Activated CD4-positive, alpha-beta T cell treated with anti-CD3 and anti-CD28 coated beads for 36 hours (primary cell): ENCODE results near the gene MEOX1. TPM values are rescaled to one million over a fixed set of nuclear protein-coding genes. Genes with fewer than 3 reads are reported as not detected.
"Not testable (repeated sequence)": the region's sequence is repeated elsewhere in the genome, so short reads cannot be mapped to it uniquely, and the experiment has no call there.

Source experiments
- ATAC-seq: fragments of 200-7000 bp; cut with Tn5 transposase; one replicate; pipeline ENCODE4 v1.10.0; 2021; ENCODE audit warnings: mild to moderate bottlenecking, moderate library complexity
- CTCF ChIA-PET: fragments of 350-600 bp; sonication (Branson Sonifier 250); formaldehyde crosslinking; loops from one replicate; lab custom pipeline; 2021; ENCODE audit warnings: antibody characterized with exemption; lab: Charles Lee
- POLR2A ChIA-PET: fragments of 350-600 bp; sonication (Branson Sonifier 250); formaldehyde crosslinking; loops from one replicate; lab custom pipeline; 2021; ENCODE audit warnings: antibody characterized with exemption, inconsistent platforms; lab: Charles Lee
- DNase-seq: peaks from one replicate; pipeline ENCODE4 v3.0.0-alpha.2; 2020
- H3K27ac Mint-ChIP-seq: one replicate; pipeline ENCODE4 v1.8.0; 2021; ENCODE audit warnings: mixed read lengths
- H3K27me3 Mint-ChIP-seq: one replicate; pipeline ENCODE4 v1.8.0; 2021; ENCODE audit warnings: mixed read lengths
- H3K36me3 Mint-ChIP-seq: one replicate; pipeline ENCODE4 v1.8.0; 2021; ENCODE audit warnings: low read depth, mixed read lengths
- H3K4me1 Mint-ChIP-seq: one replicate; pipeline ENCODE4 v1.8.0; 2021; ENCODE audit warnings: mixed read lengths
- H3K4me3 Mint-ChIP-seq: one replicate; pipeline ENCODE4 v1.8.0; 2021; ENCODE audit warnings: mild to moderate bottlenecking, moderate library complexity, mixed read lengths
- H3K9me3 Mint-ChIP-seq: one replicate; pipeline ENCODE4 v1.8.0; 2021; ENCODE audit warnings: low read depth, mixed read lengths
- intact Hi-C, 2 experiments: fragments of 100-400 bp; cut with DNase I in 1 of 2; cut with micrococcal nuclease in 1 of 2; formaldehyde crosslinking; loops; one replicate each; pipeline versions ENCODE4 v1.14.2 to v1.15.1; 2022 to 2024; cut with DNase I, micrococcal nuclease
- total RNA-seq, 2 experiments: library from RNA; stranded (reverse); gene quantifications; one replicate each; pipeline ENCODE4 v1.2.3, GENCODE V29; 2021

The MEOX1 gene
- total RNA-seq, 2 experiments from 2014 or later, result 0.34 to 0.65 TPM

DNA sequence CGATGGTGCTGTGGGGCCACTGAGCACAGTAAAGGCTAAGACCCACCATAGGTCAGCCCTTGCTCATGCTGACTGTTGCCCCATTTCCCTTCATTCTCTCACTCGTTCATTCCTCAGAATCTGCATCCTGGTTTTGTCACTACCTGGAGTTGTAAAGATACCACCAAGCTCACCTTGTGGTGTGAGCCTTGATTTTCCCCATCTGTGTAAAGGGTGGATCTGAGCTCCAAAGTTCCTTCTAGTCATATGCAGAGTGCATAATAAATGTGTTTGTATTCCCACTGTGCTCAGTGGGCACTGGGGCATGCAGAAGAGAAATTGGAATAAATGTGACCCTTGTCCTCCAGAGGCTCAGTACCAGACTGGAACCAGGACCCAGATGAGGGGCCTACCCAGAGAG is 35.2 kb upstream of the MEOX1 start:
- H3K4me3 Mint-ChIP-seq, result no peak overlapping the region
- H3K4me1 Mint-ChIP-seq, result peaks cover 8% of the 10 kb centered on the region
- CTCF ChIA-PET, result interaction anchor here (0.5 to 12.8 kb wide), 6 partner anchors 8 to 280 kb away, joined by 3 to 473 read pairs (median 4); partner anchors contain the start of gene SOST
- peaks cover 10% of the 10 kb centered on the region for H3K27me3 Mint-ChIP-seq
- ATAC-seq (no peak), DNase-seq (no peak)
- H3K36me3 Mint-ChIP-seq, result no peaks in the 10 kb centered on the region
- no peak overlapping the region for H3K27ac Mint-ChIP-seq
- POLR2A ChIA-PET, result no interaction called here
- intact Hi-C loops, result no loop called here
- H3K9me3 Mint-ChIP-seq, result no peaks in the 10 kb centered on the region

DNA sequence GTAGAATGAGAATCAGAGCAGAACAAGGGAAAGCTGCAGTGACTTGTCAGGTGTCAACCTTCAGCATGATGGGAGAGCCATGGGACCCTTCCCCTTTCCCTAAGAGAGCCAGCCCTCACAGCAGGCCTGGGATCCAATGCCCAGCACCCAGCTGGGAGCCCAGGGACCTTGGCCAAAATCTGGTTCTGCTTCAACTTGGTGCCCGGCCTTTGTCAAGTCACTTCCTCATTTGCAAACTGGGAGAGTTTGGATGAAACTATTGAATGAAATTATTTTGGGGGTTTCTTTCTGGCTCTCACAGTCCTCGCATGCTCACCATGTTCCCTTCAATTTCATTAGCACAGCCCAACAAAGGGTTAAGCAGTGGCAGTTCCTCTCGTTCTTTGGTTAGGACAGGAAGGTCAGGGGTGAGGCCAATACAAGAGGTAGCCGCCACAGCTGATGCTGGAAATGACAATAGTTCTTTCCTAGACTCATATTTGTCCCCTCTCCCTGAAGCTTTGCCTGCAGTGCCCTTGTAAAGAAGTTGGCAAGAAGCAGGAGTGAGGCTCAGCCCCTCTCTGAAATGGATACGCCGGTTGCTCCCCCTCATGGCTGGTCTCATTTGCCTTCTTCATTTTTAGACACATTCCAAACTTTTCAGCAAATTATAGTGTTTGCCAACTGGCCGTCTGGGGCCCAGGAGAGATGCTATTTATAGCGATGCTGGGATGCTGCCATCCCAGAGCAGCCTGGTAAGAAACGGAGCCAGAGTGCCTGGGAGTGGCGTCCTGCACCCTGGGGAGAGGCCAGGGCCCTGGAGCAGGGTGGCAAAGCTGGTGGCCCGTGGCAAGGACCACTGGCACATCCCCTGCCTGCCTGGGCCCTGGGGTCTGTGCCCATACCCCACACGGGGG is 34.5 kb upstream of the MEOX1 start:
- CTCF ChIA-PET, result interaction anchor here (0.5 to 12.8 kb wide), 7 partner anchors 12 to 280 kb away, joined by 3 to 473 read pairs (median 5); partner anchors contain the start of gene SOST
- Mint-ChIP-seq H3K27ac (no peak overlapping the region), H3K4me3 (no peak overlapping the region), H3K9me3 (no peaks in the 10 kb centered on the region), H3K36me3 (no peaks in the 10 kb centered on the region), H3K4me1 (peaks cover 4% of the 10 kb centered on the region), H3K27me3 (peaks cover 10% of the 10 kb centered on the region)
- DNase-seq, result no peak
- intact Hi-C loops, result no loop called here
- no peak for ATAC-seq
- POLR2A ChIA-PET, result no interaction called here

- H3K9me3 Mint-ChIP-seq, result no peaks in the 10 kb centered on the region
- ATAC-seq, result peak; percentile 99
- POLR2A ChIA-PET, result no interaction called here
- DNase-seq, result peak; percentile 86
- H3K27me3 Mint-ChIP-seq, result peaks cover 3% of the 10 kb centered on the region
- no peaks in the 10 kb centered on the region for H3K4me1 Mint-ChIP-seq
- intact Hi-C loops, result loop anchor here (1.0 to 5.0 kb wide), 2 partner anchors 66 to 153 kb away; partner anchors contain the start of gene CD300LG (in 1 of the 2)
- H3K27ac Mint-ChIP-seq, result no peak overlapping the region
- H3K36me3 Mint-ChIP-seq, result no peaks in the 10 kb centered on the region
- no peak overlapping the region for H3K4me3 Mint-ChIP-seq
- CTCF ChIA-PET, result interaction anchor here (0.6 to 12.8 kb wide), 26 partner anchors 9 to 160 kb away, joined by 3 to 473 read pairs (median 5); partner anchors contain the start of genes CD300LG, CFAP97D1 and SOST
Measured at GRCh38 chr17:43694081-43694870, 32.6 kb upstream of the MEOX1 start.

DNA sequence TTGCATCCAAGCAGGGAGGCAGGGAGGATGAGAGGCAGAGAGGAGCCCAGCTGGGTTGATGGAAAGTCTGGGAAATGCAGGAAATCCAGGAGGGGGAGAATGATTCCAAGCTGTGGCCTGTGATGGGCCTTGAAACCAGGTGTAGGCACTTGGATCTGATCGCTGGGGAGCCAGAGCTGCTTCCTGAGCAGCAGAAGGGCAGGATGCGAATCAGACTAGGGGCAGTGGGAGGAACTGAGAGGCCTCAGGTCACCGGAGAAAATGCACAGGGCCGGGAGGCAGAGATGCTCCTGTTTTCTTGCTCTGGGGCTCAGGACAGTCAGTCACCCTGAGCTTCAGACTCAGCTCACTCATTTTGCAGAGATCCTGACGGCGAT is 29.6 kb upstream of the MEOX1 start:
- CTCF ChIA-PET, result interaction anchor here (0.6 to 12.8 kb wide), 5 partner anchors 59 to 112 kb away, joined by 3 to 473 read pairs (median 3); partner anchors contain the start of gene SOST
- Mint-ChIP-seq H3K4me3 (no peak overlapping the region), H3K27ac (no peak overlapping the region), H3K27me3 (no peaks in the 10 kb centered on the region), H3K4me1 (no peaks in the 10 kb centered on the region), H3K36me3 (no peaks in the 10 kb centered on the region), H3K9me3 (no peaks in the 10 kb centered on the region)
- ATAC-seq (no peak), DNase-seq (no peak)
- intact Hi-C loops, result loop anchor here in 1 of 2 experiments (5.0 kb wide), 1 partner anchor 156 kb away; the partner anchor contains the start of gene CD300LG
- POLR2A ChIA-PET, result no interaction called here

DNA sequence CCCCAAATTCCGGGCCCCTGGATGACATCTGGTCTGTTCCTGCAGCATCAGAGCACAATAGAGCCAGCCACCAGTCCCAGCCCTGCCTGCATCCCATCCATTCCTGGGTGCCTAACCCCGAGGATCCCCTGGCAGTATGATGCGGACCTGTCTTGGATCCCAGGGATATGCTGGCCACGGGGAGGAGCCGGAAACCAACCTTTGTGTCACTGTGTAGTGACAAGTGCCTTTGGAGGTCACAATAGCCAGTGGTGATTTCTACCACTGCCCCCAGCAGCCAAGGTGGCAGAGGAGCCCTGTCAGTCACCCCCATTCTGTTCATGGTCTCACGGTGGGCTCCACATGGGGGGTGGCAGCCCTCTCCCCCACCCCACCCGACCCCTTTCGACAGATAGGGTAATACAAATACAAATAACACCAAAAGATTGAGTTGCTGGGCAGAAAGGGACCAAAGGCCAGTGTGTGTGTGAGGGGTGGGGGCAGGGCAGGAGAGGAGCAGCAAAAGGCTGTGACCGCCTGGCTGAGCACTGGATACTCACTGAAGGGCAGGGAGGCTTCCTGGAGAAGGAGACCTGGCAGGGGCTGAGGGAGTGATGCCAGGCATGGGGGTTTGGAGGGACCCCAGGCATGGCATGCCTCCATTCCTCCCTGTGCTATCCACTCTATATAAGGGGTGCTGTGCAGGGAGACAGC is 29.0 kb upstream of the MEOX1 start:
- intact Hi-C loops, result loop anchor here in 1 of 2 experiments (5.0 kb wide), 1 partner anchor 157 kb away; the partner anchor contains the start of gene CD300LG
- ATAC-seq, result no peak
- no peaks in the 10 kb centered on the region for H3K27me3 Mint-ChIP-seq
- no peaks in the 10 kb centered on the region for H3K36me3 Mint-ChIP-seq
- ChIA-PET POLR2A (no interaction called here), CTCF (interaction anchor here (1.1 to 12.8 kb wide), 4 partner anchors 60 to 112 kb away, joined by 3 to 473 read pairs (median 3); partner anchors contain the start of gene SOST)
- H3K4me3 Mint-ChIP-seq, result no peak overlapping the region
- no peaks in the 10 kb centered on the region for H3K9me3 Mint-ChIP-seq
- no peak for DNase-seq
- H3K27ac Mint-ChIP-seq, result no peak overlapping the region
- no peaks in the 10 kb centered on the region for H3K4me1 Mint-ChIP-seq

GRCh38 chr17:43689814-43690213 is 28.1 kb upstream of the MEOX1 start:
- Mint-ChIP-seq H3K4me3 (no peak overlapping the region), H3K9me3 (no peaks in the 10 kb centered on the region), H3K27ac (no peak overlapping the region), H3K4me1 (no peaks in the 10 kb centered on the region), H3K27me3 (no peaks in the 10 kb centered on the region), H3K36me3 (no peaks in the 10 kb centered on the region)
- intact Hi-C loops, result loop anchor here in 1 of 2 experiments (5.0 kb wide), 1 partner anchor 157 kb away; the partner anchor contains the start of gene CD300LG
- POLR2A ChIA-PET, result no interaction called here
- ATAC-seq (no peak), DNase-seq (no peak)
- CTCF ChIA-PET, result interaction anchor here (0.7 to 1.7 kb wide), 5 partner anchors 11 to 844 kb away, joined by 3 to 8 read pairs (median 4); no protein-coding TSS in a partner anchor

GRCh38 chr17:43689131-43689530 is 27.4 kb upstream of the MEOX1 start:
- no peak overlapping the region for H3K27ac Mint-ChIP-seq
- ATAC-seq, result no peak

GRCh38 chr17:43686957-43687356 is 25.2 kb upstream of the MEOX1 start:
- H3K9me3 Mint-ChIP-seq, H3K4me3 Mint-ChIP-seq, ATAC-seq, H3K4me1 Mint-ChIP-seq, intact Hi-C loops, H3K27ac Mint-ChIP-seq, POLR2A ChIA-PET, H3K36me3 Mint-ChIP-seq, DNase-seq, H3K27me3 Mint-ChIP-seq: not testable (repeated sequence)
- CTCF ChIA-PET, result interaction anchor here (0.6 to 1.0 kb wide), 2 partner anchors 74 to 79 kb away, joined by 3 to 5 read pairs; no protein-coding TSS in a partner anchor

More at GRCh38 chr17:43689131-43689530, 27.4 kb upstream of the MEOX1 start:
- Mint-ChIP-seq H3K4me3 (no peak overlapping the region), H3K4me1 (no peaks in the 10 kb centered on the region), H3K36me3 (no peaks in the 10 kb centered on the region), H3K9me3 (no peaks in the 10 kb centered on the region), H3K27me3 (no peaks in the 10 kb centered on the region)
- ChIA-PET POLR2A (no interaction called here), CTCF (interaction anchor here (0.6 to 1.7 kb wide), 5 partner anchors 12 to 112 kb away, joined by 3 to 8 read pairs (median 4); no protein-coding TSS in a partner anchor)
- intact Hi-C loops, result no loop called here
- DNase-seq, result no peak

DNA sequence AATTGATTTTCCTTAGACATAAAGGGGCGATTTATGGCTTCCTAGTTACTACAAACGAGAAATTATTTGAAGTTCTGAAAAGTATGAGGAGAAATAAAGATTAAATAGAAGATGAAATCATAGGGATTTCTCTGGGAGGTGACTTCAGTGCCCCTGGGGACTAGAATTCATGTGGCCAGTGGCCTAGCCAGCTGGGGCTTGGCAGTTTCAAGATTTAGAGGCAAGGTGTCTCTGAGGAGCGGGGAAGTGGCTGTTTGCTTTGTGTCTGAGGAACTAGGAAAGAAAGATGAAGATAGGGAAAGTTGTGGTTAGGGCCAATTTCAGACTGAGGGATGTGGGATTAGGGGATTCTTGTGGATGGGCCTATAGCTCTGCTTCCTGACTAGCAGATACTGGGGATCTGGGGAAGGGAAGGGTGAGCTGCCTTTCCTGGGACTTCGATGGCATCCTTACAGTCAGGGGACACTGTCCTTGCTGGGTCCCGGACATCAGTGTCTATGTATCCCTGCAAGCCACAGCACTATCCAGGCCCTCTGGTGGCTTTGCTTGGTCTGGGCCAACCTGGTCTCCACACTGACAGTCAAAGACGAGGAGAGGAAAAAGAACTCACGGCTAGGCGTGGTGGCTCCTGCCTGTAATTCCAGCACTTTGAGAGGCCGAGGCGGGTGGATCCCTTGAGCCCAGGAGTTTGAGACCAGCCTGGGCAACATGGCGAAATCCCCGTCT is 22.4 kb upstream of the MEOX1 start:
- CTCF ChIA-PET, result interaction anchor here (0.6 to 2.8 kb wide), 13 partner anchors 10 to 633 kb away, joined by 3 to 12 read pairs (median 6); partner anchors contain the start of gene SOST
- POLR2A ChIA-PET, result no interaction called here
- DNase-seq (no peak), ATAC-seq (no peak)
- H3K9me3 Mint-ChIP-seq, result no peaks in the 10 kb centered on the region
- H3K4me3 Mint-ChIP-seq, result no peak overlapping the region
- peaks cover 4% of the 10 kb centered on the region for H3K27me3 Mint-ChIP-seq
- no peaks in the 10 kb centered on the region for H3K4me1 Mint-ChIP-seq
- intact Hi-C loops, result no loop called here
- no peaks in the 10 kb centered on the region for H3K36me3 Mint-ChIP-seq
- no peak overlapping the region for H3K27ac Mint-ChIP-seq

GRCh38 chr17:43680461-43680860 is 18.7 kb upstream of the MEOX1 start:
- H3K27ac Mint-ChIP-seq, result no peak overlapping the region
- no peaks in the 10 kb centered on the region for H3K9me3 Mint-ChIP-seq
- peaks cover 4% of the 10 kb centered on the region for H3K27me3 Mint-ChIP-seq
- DNase-seq, result no peak
- no peak overlapping the region for H3K4me3 Mint-ChIP-seq
- no peaks in the 10 kb centered on the region for H3K36me3 Mint-ChIP-seq
- intact Hi-C loops, result no loop called here
- H3K4me1 Mint-ChIP-seq, result peaks cover 5% of the 10 kb centered on the region
- POLR2A ChIA-PET, result no interaction called here
- no peak for ATAC-seq
- CTCF ChIA-PET, result interaction anchor here (1.3 to 2.1 kb wide), 3 partner anchors 14 to 86 kb away, joined by 4 to 7 read pairs (median 5); no protein-coding TSS in a partner anchor
